ENCODE measurements around the gene CISTR. TPM values are rescaled to one million over a fixed set of nuclear protein-coding genes. Genes with fewer than 3 reads are reported as not detected.

The CISTR gene
- total and polyA plus RNA-seq, 2 donors (not counting 3 experiments of a cell fraction or from before 2014, with no cell fraction given): not detected

DNA sequence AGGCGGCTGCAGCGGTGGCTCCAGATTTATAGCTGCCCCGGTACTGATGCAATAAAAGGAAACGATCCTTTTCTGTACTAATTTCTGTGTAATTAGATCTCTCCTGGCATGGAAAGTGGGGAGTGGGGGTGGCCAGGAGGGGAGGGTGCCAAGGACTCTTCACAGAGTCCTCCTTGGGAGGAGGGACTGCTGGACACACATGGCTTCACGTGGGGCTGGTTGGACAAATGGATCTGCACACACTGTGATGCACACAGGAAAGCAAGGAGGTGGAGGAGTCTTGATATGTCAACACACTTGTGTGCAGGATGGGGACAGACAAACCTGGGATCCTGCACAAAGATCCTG, 52.1 kb downstream of the CISTR start:
- Histone ChIP-seq H3K4me2 (ENCODE audit: insufficient read depth, low read length) (no peak overlapping the region), H3K27me3 (ENCODE audit: control insufficient read depth in 2 of 2, insufficient read depth in 2 of 2, low read length in 2 of 2) (peaks cover 54 to 78% of the 10 kb centered on the region in 2 experiments), H3K36me3 (ENCODE audit: control insufficient read depth in 2 of 2, extremely low read depth in 1 of 2, insufficient read depth in 2 of 2, low read length in 2 of 2) (no peaks in the 10 kb centered on the region), H3K27ac (ENCODE audit: insufficient read depth, low read depth, low read length) (no peak overlapping the region), H4K20me1 (replicated peaks; ENCODE audit: control insufficient read depth, extremely low read depth, insufficient read depth, low read length) (no peaks in the 10 kb centered on the region), H2AFZ (ENCODE audit: low read depth, low read length) (no peak overlapping the region), H3K4me1 (ENCODE audit: control insufficient read depth, extremely low read depth, insufficient read depth, low read length) (peaks cover 8% of the 10 kb centered on the region), H3K4me3 (replicated peaks in 1 of 3; ENCODE audit: insufficient read depth in 1 of 3, low read depth in 1 of 3, low read length in 3 of 3) (no peak overlapping the region), H3K79me2 (ENCODE audit: control insufficient read depth, insufficient read depth, low read length) (no peaks in the 10 kb centered on the region), H3K9me3 (replicated peaks; ENCODE audit: control insufficient read depth, insufficient read depth, low read length) (no peaks in the 10 kb centered on the region), H3K9me1 (replicated peaks; ENCODE audit: control insufficient read depth, extremely low read depth, insufficient read depth, low read length) (no peaks in the 10 kb centered on the region), H3K9ac (replicated peaks; ENCODE audit: extremely low read depth, insufficient read depth, low read length) (no peak overlapping the region)
- intact Hi-C loops (cut with micrococcal nuclease) (loop anchor here (5.0 kb wide), 1 partner anchor 288 kb away; the partner anchor contains the start of gene HOXC10), dilution Hi-C loops (cut with MboI; ENCODE audit: extremely low pct_ligation_motif_present, low sequenced_read_pairs) (no loop called here)
- ChIA-PET POLR2A (no interaction called here), CTCF (interaction anchor here (0.7 to 20.3 kb wide), 7 partner anchors 10 to 156 kb away, joined by 3 to 719 read pairs (median 4); no protein-coding TSS in a partner anchor)
- BruUV-seq (replicated peaks): no TSS peak
- FAIRE-seq (no peak), DNase-seq (ENCODE audit: low read depth, low spot score) (no peak)
- TF ChIP-seq, protein P1, sequence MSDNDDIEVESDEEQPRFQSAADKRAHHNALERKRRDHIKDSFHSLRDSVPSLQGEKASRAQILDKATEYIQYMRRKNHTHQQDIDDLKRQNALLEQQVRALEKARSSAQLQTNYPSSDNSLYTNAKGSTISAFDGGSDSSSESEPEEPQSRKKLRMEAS (IDR thresholded peaks at IDR 0.05; ENCODE audit: insufficient read depth, insufficient read length): no peak
- TF ChIP-seq GATA2 (IDR thresholded peaks at IDR 0.05; ENCODE audit: insufficient read depth, insufficient read length, low read depth, low read length) (no peak), POLR2AphosphoS5 (IDR thresholded peaks at IDR 0.05; ENCODE audit: insufficient read depth, low read depth, low read length) (no peak), POLR2A (IDR thresholded peaks at IDR 0.05; ENCODE audit: low read depth, low read length) (no peak), JUN (IDR thresholded peaks at IDR 0.05; ENCODE audit: borderline replicate concordance, insufficient read depth, insufficient read length, low read depth) (no peak), EZH2 (IDR thresholded peaks at IDR 0.05; ENCODE audit: borderline replicate concordance, low read depth, low read length, severe bottlenecking) (no peak), MYC (IDR thresholded peaks at IDR 0.05; ENCODE audit: low read depth, low read length) (no peak), FOS (IDR thresholded peaks at IDR 0.05; ENCODE audit: borderline replicate concordance, insufficient read depth, low read length) (no peak)
- TF ChIP-seq, protein P2, sequence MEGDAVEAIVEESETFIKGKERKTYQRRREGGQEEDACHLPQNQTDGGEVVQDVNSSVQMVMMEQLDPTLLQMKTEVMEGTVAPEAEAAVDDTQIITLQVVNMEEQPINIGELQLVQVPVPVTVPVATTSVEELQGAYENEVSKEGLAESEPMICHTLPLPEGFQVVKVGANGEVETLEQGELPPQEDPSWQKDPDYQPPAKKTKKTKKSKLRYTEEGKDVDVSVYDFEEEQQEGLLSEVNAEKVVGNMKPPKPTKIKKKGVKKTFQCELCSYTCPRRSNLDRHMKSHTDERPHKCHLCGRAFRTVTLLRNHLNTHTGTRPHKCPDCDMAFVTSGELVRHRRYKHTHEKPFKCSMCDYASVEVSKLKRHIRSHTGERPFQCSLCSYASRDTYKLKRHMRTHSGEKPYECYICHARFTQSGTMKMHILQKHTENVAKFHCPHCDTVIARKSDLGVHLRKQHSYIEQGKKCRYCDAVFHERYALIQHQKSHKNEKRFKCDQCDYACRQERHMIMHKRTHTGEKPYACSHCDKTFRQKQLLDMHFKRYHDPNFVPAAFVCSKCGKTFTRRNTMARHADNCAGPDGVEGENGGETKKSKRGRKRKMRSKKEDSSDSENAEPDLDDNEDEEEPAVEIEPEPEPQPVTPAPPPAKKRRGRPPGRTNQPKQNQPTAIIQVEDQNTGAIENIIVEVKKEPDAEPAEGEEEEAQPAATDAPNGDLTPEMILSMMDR (IDR thresholded peaks at IDR 0.05; ENCODE audit: extremely low read depth in 1 of 2, insufficient read depth in 1 of 2, low read depth in 1 of 2, low read length in 2 of 2): no peak

Measured in endothelial cell of umbilical vein (primary cell).